IMR-90 (cell line): ENCODE data around the gene USPL1. TPM values are rescaled to one million over a fixed set of nuclear protein-coding genes. Genes with fewer than 3 reads are reported as not detected.

Experiments
- ATAC-seq: fragments of 200-7000 bp; cut with Tn5 transposase; 2 replicates; pipeline ENCODE4 v1.9.1; 2020; ENCODE audit warnings: low read depth, mild to moderate bottlenecking, moderate library complexity
- BruUV-seq: library from RNA; stranded (reverse); fragments of 400-500 nt; replicated peaks from 2 replicates; lab custom pipeline; 2021; lab: Mats Ljungman, UMichigan
- CTCF ChIA-PET: fragments of 300-600 bp; formaldehyde crosslinking; extraction: SDS; loops from one replicate; lab custom pipeline; 2021; ENCODE audit warnings: antibody characterized with exemption; lab: Yijun Ruan, JAX
- POLR2A ChIA-PET: fragments of 300-600 bp; sonication (Branson Sonifier 250); formaldehyde crosslinking; loops from one replicate; lab custom pipeline; 2022; ENCODE audit warnings: antibody characterized with exemption; ENCODE audit not compliant: unreplicated experiment; lab: Charles Lee
- DNase-seq: peaks from one replicate; pipeline ENCODE4 v3.0.0; 2013
- H2AFZ ChIP-seq: replicated peaks from 2 replicates; pipeline ENCODE3; 2013; ENCODE audit warnings: low read length, mild to moderate bottlenecking; ENCODE audit not compliant: poor library complexity
- H2AK5ac ChIP-seq: 2 replicates; pipeline ENCODE4 v1.6.1; 2013; ENCODE audit warnings: low read depth, low read length, inconsistent platforms
- H2AK9ac ChIP-seq: replicated peaks from 2 replicates; pipeline ENCODE3; 2013; ENCODE audit warnings: mild to moderate bottlenecking, low read depth, low read length, moderate library complexity; ENCODE audit not compliant: poor library complexity
- H2BK120ac ChIP-seq: 2 replicates; pipeline ENCODE4 v1.6.1; 2013; ENCODE audit warnings: low read depth, low read length, inconsistent platforms
- H2BK15ac ChIP-seq: 3 replicates; pipeline ENCODE4 v1.6.1; 2013; ENCODE audit warnings: low read depth, low read length, inconsistent platforms
- H2BK20ac ChIP-seq: 2 replicates; pipeline ENCODE4 v1.6.1; 2013; ENCODE audit warnings: low read depth, mild to moderate bottlenecking, inconsistent platforms, low read length, moderate library complexity
- H2BK5ac ChIP-seq: 2 replicates; pipeline ENCODE4 v1.6.1; 2013; ENCODE audit warnings: mild to moderate bottlenecking, low read depth, low read length, inconsistent platforms; ENCODE audit not compliant: poor library complexity, severe bottlenecking
- H3K14ac ChIP-seq: replicated peaks from 2 replicates; pipeline ENCODE4 v1.6.1; 2013; ENCODE audit warnings: low read depth, low read length, inconsistent platforms
- H3K18ac ChIP-seq: 2 replicates; pipeline ENCODE4 v1.6.1; 2013; ENCODE audit warnings: low read depth, low read length, control low read depth
- H3K23ac ChIP-seq: 2 replicates; pipeline ENCODE4 v1.6.1; 2013; ENCODE audit warnings: low read depth, low read length, inconsistent platforms
- H3K27ac ChIP-seq: 2 replicates; pipeline ENCODE4 v1.5.1; 2013; ENCODE audit warnings: mild to moderate bottlenecking, control low read depth, low read length; ENCODE audit not compliant: insufficient read depth
- H3K27me3 ChIP-seq: 2 replicates; pipeline ENCODE4 v1.6.1; 2013; ENCODE audit warnings: low read length; ENCODE audit not compliant: control insufficient read depth, insufficient read depth
- H3K36me3 ChIP-seq: 2 replicates; pipeline ENCODE4 v1.6.1; 2013; ENCODE audit warnings: low read length, mixed read lengths; ENCODE audit not compliant: control insufficient read depth, insufficient read depth
- H3K4ac ChIP-seq: 2 replicates; pipeline ENCODE4 v1.6.1; 2013; ENCODE audit warnings: low read depth, low read length, inconsistent platforms
- H3K4me1 ChIP-seq: 2 replicates; pipeline ENCODE4 v1.6.1; 2013; ENCODE audit warnings: low read length, mixed read lengths; ENCODE audit not compliant: control insufficient read depth, insufficient read depth
- H3K4me2 ChIP-seq: 2 replicates; pipeline ENCODE4 v1.6.1; 2013; ENCODE audit warnings: low read depth, mild to moderate bottlenecking, control low read depth, low read length, moderate library complexity
- H3K4me3 ChIP-seq: 2 replicates; pipeline ENCODE4 v1.5.1; 2013; ENCODE audit warnings: low read depth, mild to moderate bottlenecking, control low read depth, low read length, moderate library complexity; ENCODE audit not compliant: insufficient read depth
- H3K56ac ChIP-seq: 2 replicates; pipeline ENCODE4 v1.6.1; 2013; ENCODE audit warnings: low read length, inconsistent platforms; ENCODE audit not compliant: insufficient read depth; ENCODE audit errors: extremely low read depth
- H3K79me1 ChIP-seq, 2 experiments: 2 replicates each; pipeline ENCODE4 v1.6.1; 2013; ENCODE audit warnings: low read length in 2 of 2, inconsistent platforms in 1 of 2, low read depth in 1 of 2
- H3K9ac ChIP-seq: 2 replicates; pipeline ENCODE4 v1.6.1; 2013; ENCODE audit warnings: low read depth, low read length, control low read depth
- H3K9me1 ChIP-seq: 2 replicates; pipeline ENCODE4 v1.6.1; 2013; ENCODE audit warnings: low read length, inconsistent platforms; ENCODE audit not compliant: insufficient read depth
- H3K9me3 ChIP-seq: 2 replicates; pipeline ENCODE4 v1.6.1; 2013; ENCODE audit warnings: low read length; ENCODE audit not compliant: control insufficient read depth, insufficient read depth
- H4K20me1 ChIP-seq: 2 replicates; pipeline ENCODE4 v1.6.1; 2013; ENCODE audit warnings: low read length, inconsistent platforms; ENCODE audit not compliant: insufficient read depth
- H4K5ac ChIP-seq: 2 replicates; pipeline ENCODE4 v1.6.1; 2013; ENCODE audit warnings: mild to moderate bottlenecking, low read depth, low read length, control low read depth
- H4K8ac ChIP-seq, 2 experiments: 2 replicates each; pipeline ENCODE4 v1.6.1; 2013; ENCODE audit warnings: low read depth in 2 of 2, low read length in 2 of 2, control low read depth in 1 of 2, inconsistent platforms in 1 of 2
- H4K91ac ChIP-seq: 2 replicates; pipeline ENCODE4 v1.6.1; 2013; ENCODE audit warnings: low read depth, low read length, inconsistent platforms; ENCODE audit not compliant: insufficient read depth
- BHLHE40 ChIP-seq: fragments of 150-350 bp; IDR thresholded peaks from 2 replicates; pipeline ENCODE4 v1.6.1; 2016; ENCODE audit warnings: mild to moderate bottlenecking, low read depth, low read length
- CHD1 ChIP-seq: IDR thresholded peaks from 2 replicates; pipeline ENCODE4 v1.6.1; 2012; ENCODE audit warnings: low read depth, low read length, improper control_type of control experiment
- FOS ChIP-seq: fragments of 150-350 bp; IDR thresholded peaks from 2 replicates; pipeline ENCODE4 v1.6.1; 2016; ENCODE audit warnings: low read depth, low read length
- MAFK ChIP-seq: IDR thresholded peaks from 2 replicates; pipeline ENCODE4 v1.6.1; 2012; ENCODE audit warnings: low read depth, low read length, improper control_type of control experiment
- NFE2L2 ChIP-seq: fragments of 150-350 bp; IDR thresholded peaks from 2 replicates; pipeline ENCODE4 v1.6.1; 2016; ENCODE audit warnings: low read depth, mild to moderate bottlenecking, low read length
- POLR2A ChIP-seq: IDR thresholded peaks from 2 replicates; pipeline ENCODE4 v1.6.1; 2012; ENCODE audit warnings: mild to moderate bottlenecking, low read depth, low read length
- RCOR1 ChIP-seq: IDR thresholded peaks from 2 replicates; pipeline ENCODE4 v1.6.1; 2012; ENCODE audit warnings: mild to moderate bottlenecking, low read length, improper control_type of control experiment; ENCODE audit not compliant: insufficient replicate concordance
- RFX5 ChIP-seq: IDR thresholded peaks from 2 replicates; pipeline ENCODE4 v1.8.0; 2012; ENCODE audit warnings: low read depth, mild to moderate bottlenecking, low read length, moderate library complexity
- USF2 ChIP-seq: fragments of 150-350 bp; IDR thresholded peaks from 2 replicates; pipeline ENCODE4 v1.6.1; 2017; ENCODE audit warnings: mild to moderate bottlenecking, antibody characterized with exemption, low read length, low read depth
- WGBS, 2 experiments: methylation state at CpG; one replicate each; pipeline versions ENCODE4 v1.1.5 to v1.1.7; 2013; ENCODE audit warnings: missing lambda C conversion rate in 2 of 2; ENCODE audit not compliant: insufficient read length in 1 of 2; ENCODE audit errors: extremely low coverage in 2 of 2; 5-methylcytosine and 5-hydroxymethylcytosine counted together
- dilution Hi-C: fragments of 300-500 bp; cut with HindIII; formaldehyde crosslinking; loops from one replicate; pipeline ENCODE4 v1.14.3; 2018; ENCODE audit warnings: low sequenced_read_pairs; ENCODE audit not compliant: unreplicated experiment
- in situ Hi-C: fragments of 300-500 bp; cut with MboI; formaldehyde crosslinking; loops from 3 replicates; pipeline ENCODE4 v1.14.3; 2019; ENCODE audit warnings: low sequenced_read_pairs, inconsistent platforms, mixed read lengths
- intact Hi-C: fragments of 100-400 bp; cut with micrococcal nuclease; formaldehyde crosslinking; loops from 2 replicates; pipeline ENCODE4 v1.10.0; 2022
- polyA plus RNA-seq, 3 experiments: library from polyadenylated mRNA; depleted of rRNA; stranded (reverse); fragments of >200 nt; gene quantifications; 2 replicates each; pipeline ENCODE4 v1.2.3, GENCODE V29; 2012; ENCODE audit warnings: low replicate concordance in 1 of 3
- total RNA-seq: library from RNA; depleted of rRNA; stranded (reverse); fragments of >200 nt; gene quantifications from 2 replicates; pipeline ENCODE4 v1.2.3, GENCODE V29; 2012

Gene USPL1
- total and polyA plus RNA-seq, 2 of the 4 experiments (the other 2 are of a cell fraction): 12.1 to 15.4 TPM

GRCh38 chr13:30580852-30581502 lies 36.7 kb upstream of the USPL1 start:
- H3K18ac ChIP-seq: no peak overlapping the region

More at GRCh38 chr13:30580852-30581502, 36.7 kb upstream of the USPL1 start:
- no peak overlapping the region for H3K14ac ChIP-seq
- H3K9me1 ChIP-seq: peaks cover 6% of the 10 kb centered on the region; the same call in 1 of the 2 replicates
- H2AFZ ChIP-seq: no peak overlapping the region
- H3K4me1 ChIP-seq: peaks cover 7% of the 10 kb centered on the region
- POLR2A ChIA-PET: no interaction called here
- H3K27me3 ChIP-seq: no peaks in the 10 kb centered on the region
- H3K23ac ChIP-seq: no peak overlapping the region
- BruUV-seq: no TSS peak
- peaks cover 5% of the 10 kb centered on the region; the same call in 1 of the 2 replicates for H4K20me1 ChIP-seq
- H2AK9ac ChIP-seq: no peak overlapping the region
- no CpG with 5 or more reads among the region's 3 CpGs for WGBS, 2 experiments
- no peak overlapping the region for H3K27ac ChIP-seq
- no peak overlapping the region for H2BK5ac ChIP-seq
- no peak overlapping the region for H3K56ac ChIP-seq
- no peaks in the 10 kb centered on the region for H3K9me3 ChIP-seq
- peaks cover 0 to 11% of the 10 kb centered on the region in 2 experiments; a peak in 1 of 4 replicates for H3K79me1 ChIP-seq
- no peak overlapping the region for H4K91ac ChIP-seq
- intact Hi-C loops: no loop called here
- no peak for ATAC-seq
- H3K4me2 ChIP-seq: no peak overlapping the region
- in situ Hi-C loops: no loop called here
- H3K4me3 ChIP-seq: no peak overlapping the region
- dilution Hi-C loops: no loop called here
- H4K8ac ChIP-seq: no peak overlapping the region
- no peak for DNase-seq
- H4K5ac ChIP-seq: no peak overlapping the region
- H2BK120ac ChIP-seq: no peak overlapping the region
- H2BK15ac ChIP-seq: no peak overlapping the region
- H2BK20ac ChIP-seq: no peak overlapping the region
- no peaks in the 10 kb centered on the region for H3K36me3 ChIP-seq
- TF ChIP-seq BHLHE40 (no peak), FOS (no peak), CHD1 (no peak), NFE2L2 (no peak), RCOR1 (no peak), USF2 (no peak), POLR2A (no peak), MAFK (no peak), RFX5 (no peak)
- no peak overlapping the region for H3K4ac ChIP-seq
- H3K9ac ChIP-seq: no peak overlapping the region
- H2AK5ac ChIP-seq: no peak overlapping the region
- CTCF ChIA-PET: interaction anchor here (0.8 to 1.4 kb wide), 2 partner anchors 389 to 449 kb away, joined by 3 to 5 read pairs; no protein-coding TSS in a partner anchor
